ENCODE results near the gene SV2B.

GRCh38 chr15:91099616-91099994 is 452 bp upstream of the SV2B start:
- TF ChIP-seq POLR2AphosphoS5 (IDR thresholded peaks at IDR 0.05; ENCODE audit: control insufficient read depth, insufficient read depth, low read depth, low read length) = no peak
- no peak for TF ChIP-seq E2F5 (CRISPR knock-in tag; IDR thresholded peaks at IDR 0.05)
- no peak for TF ChIP-seq ZNF140 (CRISPR knock-in tag; IDR thresholded peaks at IDR 0.05)
- TF ChIP-seq JUND (IDR thresholded peaks at IDR 0.05; ENCODE audit: borderline replicate concordance, low read depth, low read length) = no peak
- TF ChIP-seq JUND (tag; IDR thresholded peaks at IDR 0.05; ENCODE audit: borderline replicate concordance, low read depth, low read length) = no peak
- TF ChIP-seq CREM (IDR thresholded peaks at IDR 0.05; ENCODE audit: low read depth) = no peak
- TF ChIP-seq MXI1 (IDR thresholded peaks at IDR 0.05; ENCODE audit: low read depth, low read length) = no peak
- TF ChIP-seq SMAD4 (CRISPR knock-in tag; conservative IDR thresholded peaks at IDR 0.05) = no peak
- no peak for TF ChIP-seq STAT5B (CRISPR knock-in tag; IDR thresholded peaks at IDR 0.05)
- TF ChIP-seq STAT6 (CRISPR knock-in tag; IDR thresholded peaks at IDR 0.05) = no peak
- TF ChIP-seq PHF20 (IDR thresholded peaks at IDR 0.05; ENCODE audit: partially characterized antibody) = no peak
- no peak for TF ChIP-seq HDGF (IDR thresholded peaks at IDR 0.05)
- TF ChIP-seq NFE2L1 (tag; IDR thresholded peaks at IDR 0.05; ENCODE audit: borderline replicate concordance, low read depth) = no peak
- no peak for TF ChIP-seq EZH2 (IDR thresholded peaks at IDR 0.05; ENCODE audit: borderline replicate concordance, low read depth, low read length)
- 0 out of 6 replicates have a peak, but pooled peaks of 2 of the 3 experiments have one; percentile 3 to 36 for TF ChIP-seq CTCF (IDR thresholded peaks at IDR 0.05 in 2 of 3, conservative IDR thresholded peaks at IDR 0.05 in 1 of 3; ENCODE audit: insufficient read depth in 2 of 3, low read depth in 1 of 3, low read length in 3 of 3)

Data from K562 (cell line).